ENCODE measurements around the gene TACR1. TPM values are rescaled to one million over a fixed set of nuclear protein-coding genes. Genes with fewer than 3 reads are reported as not detected.
A peak's percentile ranks its signal among the peaks of the same experiment; 100 is the strongest.

TACR1 gene
- total and polyA plus RNA-seq, 2 of the 13 experiments (the other 11 are each of a cell fraction or from before 2014, with no cell fraction given), result not detected

GRCh38 chr2:75199428-75200011 lies at the start of gene TACR1 (continued):
- TF ChIP-seq ZNF136 (CRISPR knock-in tag; IDR thresholded peaks at IDR 0.05; ENCODE audit: low read depth) (no peak), ZNF18 (CRISPR knock-in tag; IDR thresholded peaks at IDR 0.05; ENCODE audit: insufficient replicate concordance) (no peak), SRF (IDR thresholded peaks at IDR 0.05; ENCODE audit: low read depth, low read length) (no peak), NFE2L1 (CRISPR knock-in tag; IDR thresholded peaks at IDR 0.05; ENCODE audit: borderline replicate concordance) (no peak), RXRA (CRISPR knock-in tag; IDR thresholded peaks at IDR 0.05) (0 out of 2 replicates have a peak, but pooled peaks have one; percentile 13), ZSCAN25 (CRISPR knock-in tag; IDR thresholded peaks at IDR 0.05) (no peak), ZNF615 (CRISPR knock-in tag; IDR thresholded peaks at IDR 0.05; ENCODE audit: borderline replicate concordance) (no peak), RAD21 (CRISPR knock-in tag; IDR thresholded peaks at IDR 0.05) (peak; percentile 60; the same call in 1 of the 2 replicates), REPIN1 (CRISPR knock-in tag; IDR thresholded peaks at IDR 0.05; ENCODE audit: borderline replicate concordance, low read depth) (no peak), STAT6 (CRISPR knock-in tag; IDR thresholded peaks at IDR 0.05; ENCODE audit: borderline replicate concordance) (no peak), AHDC1 (CRISPR knock-in tag; IDR thresholded peaks at IDR 0.05; ENCODE audit: borderline replicate concordance) (no peak), GRHL1 (CRISPR knock-in tag; conservative IDR thresholded peaks at IDR 0.05) (no peak), FOXO4 (CRISPR knock-in tag; conservative IDR thresholded peaks at IDR 0.05) (no peak), CBX5 (CRISPR knock-in tag; IDR thresholded peaks at IDR 0.05; ENCODE audit: borderline replicate concordance) (0 out of 2 replicates have a peak, but pooled peaks have one; percentile 19), ZNF878 (CRISPR knock-in tag; IDR thresholded peaks at IDR 0.05) (no peak)
